ENCODE results near the gene TMEM63B. TPM values are rescaled to one million over a fixed set of nuclear protein-coding genes. Genes with fewer than 3 reads are reported as not detected.
A peak's percentile ranks its signal among the peaks of the same experiment; 100 is the strongest.
"Not testable (repeated sequence)": the region's sequence is repeated elsewhere in the genome, so short reads cannot be mapped to it uniquely, and the experiment has no call there.

TMEM63B gene
- total and polyA plus RNA-seq, 5 donors from 2014 or later, result 1.3 to 20.5 (median 1.4) TPM

DNA sequence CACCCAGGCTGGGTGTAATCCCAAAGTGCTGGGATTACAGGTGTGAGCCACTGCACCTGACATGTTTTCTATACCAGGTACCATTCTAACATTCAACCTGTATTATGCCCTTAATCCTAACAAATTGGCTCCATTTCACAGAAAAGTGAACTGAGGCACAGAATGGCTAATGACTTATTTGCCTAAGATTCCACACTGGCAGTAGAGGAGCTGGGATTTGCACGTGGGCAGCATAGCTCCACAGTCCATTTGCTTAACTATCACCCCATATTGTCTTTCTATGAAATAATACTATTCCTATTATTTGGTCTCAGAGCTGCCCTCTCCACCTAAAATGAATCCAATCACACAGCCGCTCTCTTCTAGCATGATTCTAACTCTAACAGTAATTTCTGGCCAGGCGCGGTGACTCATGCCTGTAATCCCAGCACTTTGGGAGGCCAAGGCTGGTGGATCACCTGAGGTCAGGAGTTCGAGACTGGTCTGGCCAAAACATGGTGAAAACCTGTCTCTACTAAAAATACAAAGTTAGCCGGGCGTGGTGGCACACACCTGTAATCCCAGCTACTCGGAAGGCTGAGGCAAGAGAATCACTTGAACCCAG is 66.1 kb downstream of the TMEM63B start:
- H3K4me1 Mint-ChIP-seq, result no peaks in the 10 kb centered on the region
- H3K9me3 Mint-ChIP-seq, result peaks cover 0 to 2% (median 0%) of the 10 kb centered on the region in 7 donors
- no peaks in the 10 kb centered on the region for H3K36me3 Mint-ChIP-seq
- no peaks in the 10 kb centered on the region for H3K9me3 ChIP-seq (ENCODE audit: control insufficient read depth in 2 of 2, low read length in 2 of 2)
- H3K27me3 ChIP-seq (ENCODE audit: control insufficient read depth, insufficient read depth, low read length), result no peaks in the 10 kb centered on the region
- H3K27me3 Mint-ChIP-seq, result peaks cover 6% of the 10 kb centered on the region
- no peak overlapping the region for H3K4me3 Mint-ChIP-seq
- H3K27ac ChIP-seq (ENCODE audit: insufficient read depth, low read length, poor library complexity, severe bottlenecking), result no peak overlapping the region
- H3K27ac Mint-ChIP-seq, result peak overlapping the region in 1 of 3 donors; percentile 15
- DNase-seq (no peak), ATAC-seq (ENCODE audit: low read depth in 2 of 2) (no peak)
- H3K4me1 ChIP-seq (ENCODE audit: control insufficient read depth, insufficient read depth, low read length, poor library complexity, severe bottlenecking), result no peaks in the 10 kb centered on the region
- H3K4me3 ChIP-seq (ENCODE audit: low read depth, low read length), result no peak overlapping the region
- no peaks in the 10 kb centered on the region for H3K36me3 ChIP-seq (ENCODE audit: control insufficient read depth, insufficient read depth, low read length)

DNA sequence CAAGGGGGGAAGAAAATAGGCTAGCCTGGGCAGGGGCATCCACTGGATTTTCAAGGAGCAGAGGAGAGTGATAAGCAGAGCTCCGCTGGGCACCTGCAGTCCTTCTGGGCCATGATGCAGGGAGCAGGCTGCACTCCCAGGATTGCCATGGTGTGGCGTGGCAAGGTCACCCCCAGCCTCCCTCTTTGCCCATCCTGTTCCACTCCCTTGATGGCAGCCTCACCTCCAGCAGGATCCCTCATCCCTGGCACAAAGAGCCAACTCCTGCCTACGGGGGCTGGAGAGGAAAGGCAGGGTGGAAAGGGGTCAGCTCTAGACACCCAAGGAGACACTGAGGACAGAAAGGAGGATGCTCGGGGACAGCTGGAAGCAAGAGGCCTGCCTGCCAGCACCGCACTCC is 67.0 kb downstream of the TMEM63B start:
- H3K27ac Mint-ChIP-seq, result no peak overlapping the region
- Histone ChIP-seq H3K4me1 (ENCODE audit: control insufficient read depth, insufficient read depth, low read length, poor library complexity, severe bottlenecking) (no peaks in the 10 kb centered on the region), H3K27me3 (ENCODE audit: control insufficient read depth, insufficient read depth, low read length) (no peaks in the 10 kb centered on the region), H3K27ac (ENCODE audit: insufficient read depth, low read length, poor library complexity, severe bottlenecking) (no peak overlapping the region), H3K4me3 (ENCODE audit: low read depth, low read length) (no peak overlapping the region), H3K36me3 (ENCODE audit: control insufficient read depth, insufficient read depth, low read length) (no peaks in the 10 kb centered on the region), H3K9me3 (ENCODE audit: control insufficient read depth in 2 of 2, low read length in 2 of 2) (no peaks in the 10 kb centered on the region)
- H3K9me3 Mint-ChIP-seq, result peaks cover 0 to 2% (median 0%) of the 10 kb centered on the region in 7 donors
- peaks cover 6% of the 10 kb centered on the region for H3K27me3 Mint-ChIP-seq
- H3K4me3 Mint-ChIP-seq, result peak overlapping the region in 1 of 4 donors; percentile 58
- ATAC-seq (ENCODE audit: low read depth in 2 of 2) (no peak), DNase-seq (no peak)
- H3K4me1 Mint-ChIP-seq, result no peaks in the 10 kb centered on the region
- no peaks in the 10 kb centered on the region for H3K36me3 Mint-ChIP-seq

DNA sequence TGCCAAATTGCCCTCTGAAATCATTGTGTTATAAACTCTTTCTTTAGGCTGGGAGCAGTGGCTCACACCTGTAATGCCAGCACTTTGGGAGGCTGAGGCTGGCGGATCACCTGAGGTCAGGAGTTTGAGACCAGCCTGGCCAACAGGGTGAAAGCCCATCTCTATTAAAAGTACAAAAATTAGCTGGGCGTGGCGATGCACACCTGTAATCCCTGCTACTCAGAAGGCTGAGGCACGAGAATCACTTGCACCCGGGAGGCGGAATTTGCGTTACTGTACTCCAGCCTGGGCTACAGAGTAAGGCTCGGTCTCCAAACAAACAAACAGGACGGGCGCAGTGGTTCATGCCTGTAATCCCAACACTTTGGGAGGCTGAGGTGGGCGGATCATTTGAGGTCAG is 69.0 kb downstream of the TMEM63B start:
- not testable (repeated sequence) for DNase-seq; H3K36me3 ChIP-seq (ENCODE audit: control insufficient read depth, insufficient read depth, low read length); ATAC-seq (ENCODE audit: low read depth in 2 of 2); H3K36me3 Mint-ChIP-seq; H3K4me1 Mint-ChIP-seq; H3K4me1 ChIP-seq (ENCODE audit: control insufficient read depth, insufficient read depth, low read length, poor library complexity, severe bottlenecking); H3K9me3 ChIP-seq (ENCODE audit: control insufficient read depth in 2 of 2, low read length in 2 of 2); H3K9me3 Mint-ChIP-seq; H3K4me3 Mint-ChIP-seq; H3K27ac Mint-ChIP-seq; H3K4me3 ChIP-seq (ENCODE audit: low read depth, low read length); H3K27me3 ChIP-seq (ENCODE audit: control insufficient read depth, insufficient read depth, low read length); H3K27ac ChIP-seq (ENCODE audit: insufficient read depth, low read length, poor library complexity, severe bottlenecking); H3K27me3 Mint-ChIP-seq

DNA sequence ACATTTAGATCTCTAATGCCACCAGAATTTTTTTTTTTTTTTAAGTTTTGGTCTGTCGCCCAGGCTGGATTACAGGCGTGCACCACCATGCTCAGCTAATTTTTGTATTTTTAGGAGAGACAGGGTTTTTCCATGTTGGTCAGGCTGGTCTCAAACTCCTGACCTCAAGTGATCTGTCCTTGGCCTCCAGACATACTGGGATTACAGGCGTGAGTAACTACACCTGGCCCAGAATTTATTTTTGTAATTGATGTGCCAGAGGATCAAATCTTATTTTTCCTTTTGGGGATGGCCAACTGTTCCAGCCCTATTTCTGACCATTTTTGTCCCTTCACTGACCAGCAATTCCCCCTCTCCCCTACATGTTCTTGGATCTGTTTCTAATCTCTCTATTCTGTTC is 71.3 kb downstream of the TMEM63B start:
- Mint-ChIP-seq H3K27me3 (peaks cover 6% of the 10 kb centered on the region), H3K36me3 (no peaks in the 10 kb centered on the region)

DNA sequence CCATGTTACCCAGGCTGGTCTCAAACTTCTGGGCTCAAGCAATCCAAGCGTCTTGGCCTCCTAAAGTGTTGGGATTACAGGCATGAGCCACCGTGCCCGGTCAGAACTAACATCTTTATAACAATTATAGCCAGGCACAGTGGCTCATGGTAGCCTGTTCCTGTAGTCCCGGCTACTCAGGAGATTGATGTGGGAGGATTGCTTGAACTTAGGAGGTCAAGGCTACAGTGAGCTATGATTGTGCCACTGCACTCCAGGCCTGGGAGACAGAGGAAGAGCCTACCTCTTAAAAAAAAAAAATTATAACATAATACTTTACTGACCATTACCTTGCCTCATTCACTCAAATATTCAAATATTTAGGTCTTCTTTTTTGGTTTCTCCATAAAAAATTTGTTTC is 72.5 kb downstream of the TMEM63B start:
- H3K4me1 ChIP-seq (ENCODE audit: control insufficient read depth, insufficient read depth, low read length, poor library complexity, severe bottlenecking), result no peaks in the 10 kb centered on the region
- peaks cover 2% of the 10 kb centered on the region for H3K27me3 Mint-ChIP-seq

More for the DNA sequence above, 71.3 kb downstream of the TMEM63B start:
- peak overlapping the region in 1 of 3 donors; percentile 63 for H3K27ac Mint-ChIP-seq
- no peak overlapping the region for H3K4me3 Mint-ChIP-seq
- H3K9me3 Mint-ChIP-seq, result no peaks in the 10 kb centered on the region
- Histone ChIP-seq H3K36me3 (ENCODE audit: control insufficient read depth, insufficient read depth, low read length) (no peaks in the 10 kb centered on the region), H3K27me3 (ENCODE audit: control insufficient read depth, insufficient read depth, low read length) (no peaks in the 10 kb centered on the region), H3K4me3 (ENCODE audit: low read depth, low read length) (no peak overlapping the region), H3K4me1 (ENCODE audit: control insufficient read depth, insufficient read depth, low read length, poor library complexity, severe bottlenecking) (no peaks in the 10 kb centered on the region), H3K9me3 (ENCODE audit: control insufficient read depth in 2 of 2, low read length in 2 of 2) (no peaks in the 10 kb centered on the region), H3K27ac (ENCODE audit: insufficient read depth, low read length, poor library complexity, severe bottlenecking) (no peak overlapping the region)
- DNase-seq (no peak), ATAC-seq (ENCODE audit: low read depth in 2 of 2) (no peak)
- H3K4me1 Mint-ChIP-seq, result no peaks in the 10 kb centered on the region

DNA sequence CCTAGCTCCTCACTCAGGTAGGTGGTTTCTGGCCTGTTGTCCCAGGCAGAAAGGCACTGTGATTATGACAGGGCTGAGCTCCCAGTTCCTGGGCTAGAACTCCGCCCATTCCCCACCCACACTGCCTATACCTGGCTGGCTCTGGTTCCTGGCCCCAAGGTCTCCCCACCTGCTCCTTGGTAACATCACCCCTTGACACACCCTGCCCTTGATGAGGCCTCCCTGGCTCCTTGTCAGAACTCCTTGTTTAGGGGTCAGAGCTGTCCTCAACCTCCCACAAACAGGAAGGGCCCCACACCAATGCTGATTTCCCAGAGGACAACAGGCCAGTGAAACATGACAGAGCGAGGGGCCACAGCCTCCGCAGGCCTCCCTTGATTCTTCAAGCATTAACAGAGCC is 73.8 kb downstream of the TMEM63B start:
- H3K36me3 Mint-ChIP-seq, result no peaks in the 10 kb centered on the region

More for the DNA sequence above, 72.5 kb downstream of the TMEM63B start:
- Mint-ChIP-seq H3K4me3 (no peak overlapping the region), H3K27ac (no peak overlapping the region), H3K36me3 (no peaks in the 10 kb centered on the region), H3K4me1 (no peaks in the 10 kb centered on the region), H3K9me3 (no peaks in the 10 kb centered on the region)
- DNase-seq (no peak), ATAC-seq (ENCODE audit: low read depth in 2 of 2) (no peak)
- H3K4me3 ChIP-seq (ENCODE audit: low read depth, low read length), result no peak overlapping the region
- H3K36me3 ChIP-seq (ENCODE audit: control insufficient read depth, insufficient read depth, low read length), result no peaks in the 10 kb centered on the region
- no peaks in the 10 kb centered on the region for H3K9me3 ChIP-seq (ENCODE audit: control insufficient read depth in 2 of 2, low read length in 2 of 2)
- no peaks in the 10 kb centered on the region for H3K27me3 ChIP-seq (ENCODE audit: control insufficient read depth, insufficient read depth, low read length)
- no peak overlapping the region for H3K27ac ChIP-seq (ENCODE audit: insufficient read depth, low read length, poor library complexity, severe bottlenecking)

DNA sequence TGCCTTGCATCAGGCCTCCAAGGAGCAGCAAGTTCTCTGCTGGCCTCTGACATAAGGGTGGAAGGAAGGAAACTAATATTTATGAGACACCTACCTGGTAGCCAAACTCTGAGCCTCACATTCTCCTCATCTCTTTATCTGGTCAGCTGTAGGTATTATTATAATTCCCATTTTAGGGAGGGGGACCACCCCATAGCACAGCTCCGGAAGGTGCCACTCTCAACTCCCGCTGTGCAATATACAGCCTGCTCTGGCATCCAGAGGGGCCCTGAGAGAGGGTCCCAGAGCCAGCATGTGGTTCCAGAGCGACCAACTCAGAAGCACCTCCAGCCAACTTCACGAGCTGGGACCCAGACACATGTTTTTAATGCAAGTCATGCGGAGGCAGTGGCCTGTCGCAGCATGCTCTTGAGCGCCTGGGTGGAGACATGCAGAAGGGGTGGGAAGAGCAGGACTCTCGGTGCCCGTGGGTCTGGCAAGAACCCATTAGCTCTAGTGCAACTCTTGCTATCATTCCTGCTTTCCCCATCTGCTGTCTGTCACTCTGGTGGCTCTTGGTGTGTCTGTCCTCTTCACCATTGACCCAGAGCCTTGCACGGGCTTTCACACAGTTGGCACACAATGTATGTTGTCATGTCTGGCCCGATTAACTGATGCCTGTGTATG is 74.4 kb downstream of the TMEM63B start:
- Histone ChIP-seq H3K36me3 (ENCODE audit: control insufficient read depth, insufficient read depth, low read length) (no peaks in the 10 kb centered on the region), H3K4me3 (ENCODE audit: low read depth, low read length) (no peak overlapping the region), H3K27me3 (ENCODE audit: control insufficient read depth, insufficient read depth, low read length) (no peaks in the 10 kb centered on the region), H3K4me1 (ENCODE audit: control insufficient read depth, insufficient read depth, low read length, poor library complexity, severe bottlenecking) (no peaks in the 10 kb centered on the region), H3K9me3 (ENCODE audit: control insufficient read depth in 2 of 2, low read length in 2 of 2) (no peaks in the 10 kb centered on the region), H3K27ac (ENCODE audit: insufficient read depth, low read length, poor library complexity, severe bottlenecking) (no peak overlapping the region)
- no peaks in the 10 kb centered on the region for H3K9me3 Mint-ChIP-seq
- no peaks in the 10 kb centered on the region for H3K4me1 Mint-ChIP-seq
- no peak for ATAC-seq (ENCODE audit: low read depth in 2 of 2)
- no peak for DNase-seq
- no peaks in the 10 kb centered on the region for H3K36me3 Mint-ChIP-seq
- peaks cover 10% of the 10 kb centered on the region for H3K27me3 Mint-ChIP-seq
- H3K4me3 Mint-ChIP-seq, result no peak overlapping the region
- H3K27ac Mint-ChIP-seq, result no peak overlapping the region

More for the DNA sequence above, 73.8 kb downstream of the TMEM63B start:
- H3K4me1 Mint-ChIP-seq, result no peaks in the 10 kb centered on the region
- ATAC-seq (ENCODE audit: low read depth in 2 of 2) (no peak), DNase-seq (no peak)
- no peak overlapping the region for H3K4me3 ChIP-seq (ENCODE audit: low read depth, low read length)
- H3K9me3 ChIP-seq (ENCODE audit: control insufficient read depth in 2 of 2, low read length in 2 of 2), result no peaks in the 10 kb centered on the region
- H3K4me1 ChIP-seq (ENCODE audit: control insufficient read depth, insufficient read depth, low read length, poor library complexity, severe bottlenecking), result no peaks in the 10 kb centered on the region
- H3K27ac ChIP-seq (ENCODE audit: insufficient read depth, low read length, poor library complexity, severe bottlenecking), result no peak overlapping the region
- no peaks in the 10 kb centered on the region for H3K36me3 ChIP-seq (ENCODE audit: control insufficient read depth, insufficient read depth, low read length)
- no peaks in the 10 kb centered on the region for H3K27me3 ChIP-seq (ENCODE audit: control insufficient read depth, insufficient read depth, low read length)
- H3K9me3 Mint-ChIP-seq, result no peaks in the 10 kb centered on the region
- peaks cover 10% of the 10 kb centered on the region for H3K27me3 Mint-ChIP-seq
- H3K27ac Mint-ChIP-seq, result no peak overlapping the region
- no peak overlapping the region for H3K4me3 Mint-ChIP-seq

Data from CD4-positive, CD25-positive, alpha-beta regulatory T cell (primary cell).